GM21447 (cell line): Measurements from ENCODE around the gene SIPA1.
"Not testable (repeated sequence)": the region's sequence is repeated elsewhere in the genome, so short reads cannot be mapped to it uniquely, and the experiment has no call there.

ENCODE experiments used
- ATAC-seq: cut with Tn5 transposase; IDR thresholded peaks from one replicate; pipeline ENCODE4 v1.9.1; 2021; ENCODE audit not compliant: unreplicated experiment

The SIPA1 gene

GRCh38 chr11:65623852-65624616 is 13.9 kb upstream of the SIPA1 start:
- no peak for ATAC-seq

DNA sequence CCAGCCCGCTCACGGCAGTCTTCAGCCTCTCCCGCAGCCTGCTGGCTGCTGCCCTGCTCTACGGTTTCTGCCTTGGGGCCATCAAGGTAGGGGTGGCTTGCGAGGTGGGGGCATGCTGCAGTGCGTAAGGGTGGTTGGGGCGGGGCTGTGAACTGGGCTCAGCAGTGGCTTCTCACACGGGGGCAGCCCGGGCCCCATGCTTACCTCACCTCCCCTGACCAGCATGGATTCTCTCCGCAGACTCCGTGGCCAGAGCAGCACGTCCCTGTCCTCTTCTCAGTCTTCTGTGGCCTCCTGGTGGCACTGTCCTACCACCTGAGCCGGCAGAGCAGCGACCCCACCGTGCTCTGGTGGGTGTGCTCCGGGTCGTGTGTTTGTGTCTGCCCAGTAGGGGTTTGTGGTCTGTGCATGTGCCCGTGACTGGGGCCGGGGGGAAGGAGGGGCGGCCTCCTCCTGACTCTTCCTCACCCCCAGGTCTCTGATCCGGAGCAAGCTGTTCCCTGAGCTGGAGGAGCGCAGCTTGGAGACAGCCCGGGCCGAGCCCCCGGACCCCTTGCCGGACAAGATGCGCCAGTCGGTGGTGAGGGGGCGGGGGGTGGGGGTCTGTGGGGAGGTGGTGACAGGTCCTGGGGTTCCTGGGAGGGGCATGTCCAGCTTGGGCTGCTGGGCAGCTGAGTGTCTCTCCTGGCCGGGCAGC is 12.8 kb upstream of the SIPA1 start:
- no peak for ATAC-seq

DNA sequence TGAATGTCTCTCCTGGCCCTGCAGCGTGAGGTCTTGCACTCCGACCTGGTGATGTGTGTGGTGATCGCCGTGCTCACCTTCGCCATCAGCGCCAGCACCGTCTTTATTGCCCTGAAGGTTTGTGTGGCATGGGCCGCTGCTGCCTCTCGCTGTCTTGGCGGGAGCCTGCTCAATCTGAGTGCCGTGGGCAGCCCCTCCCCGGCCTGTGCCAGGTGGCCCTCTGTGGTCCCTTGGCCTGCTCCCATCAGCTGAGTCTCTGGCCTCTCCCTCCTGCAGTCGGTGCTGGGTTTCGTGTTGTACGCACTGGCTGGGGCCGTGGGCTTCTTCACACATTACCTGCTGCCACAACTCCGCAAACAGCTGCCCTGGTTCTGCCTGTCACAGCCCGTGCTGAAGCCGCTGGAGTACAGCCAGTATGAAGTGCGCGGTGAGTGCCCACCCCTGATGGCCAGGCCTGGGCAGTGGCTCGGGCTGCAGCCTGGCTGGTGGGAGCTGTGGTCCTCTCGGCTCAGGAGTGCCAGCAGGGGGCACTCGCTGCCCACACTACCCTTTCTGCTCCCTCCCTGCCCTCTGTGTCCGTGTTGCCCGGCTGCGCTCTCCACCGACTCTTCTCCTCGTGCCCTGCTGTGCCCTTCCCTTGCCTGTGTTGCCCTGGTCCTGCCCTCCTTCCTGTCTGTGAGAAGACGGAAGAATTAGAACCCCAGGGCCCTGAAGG is 12.1 kb upstream of the SIPA1 start:
- no peak for ATAC-seq

DNA sequence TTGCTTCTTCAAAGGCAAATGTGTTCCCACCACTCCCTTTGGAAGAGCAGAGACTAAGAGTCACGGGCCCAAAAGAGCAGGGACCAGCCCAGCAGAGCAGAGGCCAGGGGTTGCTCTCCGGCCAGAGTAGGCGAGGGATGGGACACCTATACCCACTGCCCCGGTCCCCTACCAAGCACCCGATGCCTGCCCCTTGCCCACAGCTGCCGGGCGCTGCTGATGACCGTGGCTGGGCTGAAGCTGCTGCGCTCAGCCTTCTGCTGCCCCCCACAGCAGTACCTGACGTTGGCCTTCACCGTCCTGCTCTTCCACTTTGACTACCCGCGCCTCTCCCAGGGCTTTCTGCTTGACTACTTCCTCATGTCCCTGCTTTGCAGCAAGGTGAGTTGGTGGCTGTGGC is 10.7 kb upstream of the SIPA1 start:
- no peak for ATAC-seq

GRCh38 chr11:65629579-65629978 is 8.3 kb upstream of the SIPA1 start:
- no peak for ATAC-seq

DNA sequence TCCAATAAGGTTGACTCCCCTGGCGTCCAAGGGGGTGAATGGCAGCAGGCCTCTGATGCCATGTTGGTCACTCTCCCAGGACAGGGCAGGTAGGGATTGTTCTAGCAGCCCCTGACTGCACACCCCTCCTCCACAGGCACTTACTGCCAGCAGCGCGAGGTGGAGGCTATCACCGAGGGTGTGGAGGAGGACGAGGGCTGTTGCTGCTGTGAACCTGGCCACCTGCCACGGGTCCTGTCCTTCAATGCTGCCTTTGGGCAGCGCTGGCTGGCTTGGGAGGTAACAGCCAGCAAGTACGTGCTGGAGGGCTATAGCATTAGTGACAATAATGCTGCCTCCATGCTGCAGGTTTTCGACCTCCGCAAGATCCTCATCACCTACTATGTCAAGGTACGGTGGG is 7.7 kb upstream of the SIPA1 start:
- ATAC-seq, result no peak

GRCh38 chr11:65633390-65634108 is 4.4 kb upstream of the SIPA1 start:
- no peak for ATAC-seq

DNA sequence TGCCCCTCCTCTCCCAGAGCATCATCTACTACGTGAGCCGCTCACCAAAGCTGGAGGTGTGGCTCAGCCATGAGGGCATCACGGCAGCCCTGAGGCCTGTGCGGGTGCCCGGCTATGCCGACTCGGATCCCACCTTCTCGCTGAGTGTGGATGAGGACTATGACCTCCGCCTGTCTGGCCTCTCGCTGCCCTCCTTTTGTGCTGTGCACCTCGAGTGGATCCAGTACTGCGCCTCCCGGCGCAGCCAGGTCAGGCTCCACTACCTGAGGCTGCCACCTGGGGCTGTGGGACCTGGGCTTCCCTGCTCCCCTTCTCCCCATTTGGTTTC is 3.8 kb upstream of the SIPA1 start:
- ATAC-seq, result no peak

DNA sequence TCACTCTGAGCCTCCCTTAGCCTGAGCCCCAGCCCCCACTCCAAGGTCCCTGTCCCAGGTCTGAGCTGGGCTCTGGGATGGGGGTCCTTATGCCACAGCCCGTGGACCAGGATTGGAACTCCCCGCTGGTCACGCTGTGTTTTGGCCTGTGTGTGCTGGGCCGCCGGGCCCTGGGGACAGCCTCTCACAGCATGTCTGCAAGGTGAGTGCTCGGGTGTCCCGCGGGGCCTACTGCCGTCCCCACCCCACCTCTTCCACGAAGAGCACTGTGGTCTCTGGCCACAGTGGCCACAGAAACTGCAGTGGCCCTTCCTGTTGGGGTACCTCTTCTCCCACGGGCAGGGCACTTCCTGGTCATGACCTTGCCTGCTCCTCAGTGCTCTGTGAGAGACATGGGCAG is 3.5 kb upstream of the SIPA1 start:
- ATAC-seq, result no peak

GRCh38 chr11:65634905-65635731 is 2.8 kb upstream of the SIPA1 start:
- no peak for ATAC-seq

DNA sequence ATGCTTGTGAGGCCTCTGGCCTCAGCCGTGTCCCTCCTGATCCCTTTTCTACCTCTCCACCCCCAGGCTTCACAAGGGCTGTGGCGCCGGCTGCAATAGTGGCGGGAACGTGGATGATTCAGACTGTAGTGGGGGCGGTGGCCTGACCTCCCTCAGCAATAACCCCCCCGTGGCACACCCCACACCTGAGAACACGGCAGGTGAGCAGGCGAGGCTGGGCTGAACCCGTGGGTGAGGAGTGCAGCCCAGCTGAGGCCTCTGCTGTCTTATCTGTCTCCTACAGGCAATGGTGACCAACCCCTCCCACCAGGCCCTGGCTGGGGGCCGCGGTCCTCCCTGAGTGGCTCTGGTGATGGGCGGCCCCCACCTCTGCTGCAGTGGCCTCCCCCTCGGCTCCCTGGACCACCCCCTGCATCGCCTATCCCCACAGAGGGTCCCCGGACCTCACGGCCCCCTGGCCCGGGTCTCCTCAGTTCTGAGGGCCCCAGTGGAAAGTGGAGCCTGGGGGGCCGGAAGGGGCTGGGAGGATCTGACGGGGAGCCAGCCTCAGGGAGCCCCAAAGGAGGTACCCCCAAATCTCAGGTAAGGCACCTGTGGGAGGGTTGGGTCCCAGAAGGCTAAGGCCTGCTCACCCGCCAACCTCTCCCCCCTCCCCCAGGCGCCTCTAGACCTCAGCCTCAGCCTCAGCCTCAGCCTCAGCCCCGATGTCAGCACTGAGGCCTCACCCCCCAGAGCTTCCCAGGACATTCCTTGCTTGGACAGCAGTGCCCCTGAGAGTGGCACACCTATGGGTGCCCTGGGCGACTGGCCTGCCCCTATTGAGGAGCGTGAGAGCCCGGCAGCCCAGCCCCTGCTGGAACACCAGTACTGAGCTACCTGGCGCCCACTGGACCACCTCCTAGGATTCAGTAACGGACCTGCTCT is 1.5 kb upstream of the SIPA1 start:
- no peak for ATAC-seq

GRCh38 chr11:65637032-65637557 is 806 bp upstream of the SIPA1 start:
- ATAC-seq, result no peak

- not testable (repeated sequence) for ATAC-seq
These were observed 1.3 kb downstream of the SIPA1 start for GRCh38 chr11:65639228-65639597.

GRCh38 chr11:65639623-65640482 is 2.0 kb downstream of the SIPA1 start:
- ATAC-seq, result peak; percentile 53

DNA sequence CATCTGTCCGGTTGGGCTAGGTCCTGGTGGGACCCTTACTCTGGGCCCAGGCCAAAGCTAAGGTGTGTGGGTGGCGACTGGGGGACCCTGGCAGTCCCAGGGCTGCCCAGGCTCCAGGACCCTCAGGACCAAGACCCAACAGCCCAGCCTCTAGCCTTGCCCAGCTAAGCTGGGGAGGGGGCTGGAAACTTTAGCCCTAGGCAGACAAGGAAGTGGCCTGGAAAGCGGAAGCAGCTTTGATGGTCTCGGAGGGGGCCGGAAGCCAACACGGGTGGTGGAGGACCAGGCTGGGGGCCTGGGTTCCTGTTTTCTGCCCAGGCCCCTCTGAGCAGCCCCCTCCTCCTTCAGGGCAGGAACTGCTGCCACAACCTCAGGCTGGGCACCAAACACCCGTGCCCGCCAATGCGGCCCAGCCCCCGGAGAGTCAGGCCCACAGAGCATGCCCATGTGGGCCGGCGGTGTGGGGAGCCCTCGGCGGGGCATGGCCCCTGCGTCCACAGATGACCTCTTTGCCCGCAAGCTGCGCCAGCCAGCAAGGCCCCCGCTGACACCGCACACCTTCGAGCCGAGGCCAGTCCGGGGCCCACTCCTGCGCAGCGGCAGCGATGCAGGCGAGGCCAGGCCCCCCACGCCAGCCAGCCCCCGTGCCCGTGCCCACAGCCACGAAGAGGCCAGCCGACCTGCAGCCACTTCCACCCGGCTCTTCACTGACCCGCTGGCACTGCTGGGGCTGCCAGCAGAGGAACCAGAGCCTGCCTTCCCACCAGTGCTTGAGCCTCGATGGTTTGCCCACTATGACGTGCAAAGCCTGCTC is 2.8 kb downstream of the SIPA1 start:
- ATAC-seq, result no peak

DNA sequence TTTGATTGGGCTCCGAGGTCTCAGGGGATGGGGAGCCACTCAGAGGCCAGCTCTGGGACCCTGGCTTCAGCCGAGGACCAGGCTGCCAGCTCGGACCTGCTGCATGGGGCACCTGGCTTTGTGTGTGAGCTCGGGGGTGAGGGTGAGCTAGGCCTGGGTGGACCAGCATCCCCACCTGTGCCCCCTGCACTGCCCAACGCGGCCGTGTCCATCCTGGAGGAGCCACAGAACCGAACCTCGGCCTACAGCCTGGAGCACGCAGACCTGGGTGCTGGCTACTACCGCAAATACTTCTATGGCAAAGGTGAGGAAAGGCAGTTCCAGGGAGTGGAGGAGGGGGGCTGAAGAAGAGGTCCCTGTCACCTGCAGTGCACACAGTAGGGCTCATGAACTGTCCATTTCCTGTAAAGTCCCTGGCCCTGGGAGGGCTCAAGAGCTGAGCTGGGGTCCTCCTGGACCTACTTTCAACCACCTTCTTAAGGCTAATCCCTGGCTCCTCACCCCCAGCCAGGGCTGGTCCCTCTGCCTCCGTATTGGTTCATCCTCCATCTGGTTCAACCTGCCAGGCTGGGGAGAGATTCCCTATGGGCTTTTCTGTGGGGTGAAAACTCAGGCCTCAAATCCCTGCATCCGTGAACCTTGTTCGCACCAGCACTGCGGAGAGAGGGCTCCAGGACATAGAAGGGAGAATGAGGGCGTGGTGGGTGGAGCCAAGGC is 3.6 kb downstream of the SIPA1 start:
- ATAC-seq, result no peak
